Activated CD4-positive, alpha-beta memory T cell treated with anti-CD3 and anti-CD28 coated beads, Interleukin-2, amount 10 ng/mL, durations not matched to agents 7 days and 5 days (primary cell): Measurements from ENCODE around the gene ICAM2. TPM values are rescaled to one million over a fixed set of nuclear protein-coding genes. Genes with fewer than 3 reads are reported as not detected.

Experiments
- CTCF ChIA-PET: fragments of 350-600 bp; sonication (Branson Sonifier 250); formaldehyde crosslinking; loops from one replicate; lab custom pipeline; 2021; ENCODE audit warnings: antibody characterized with exemption, inconsistent platforms; lab: Charles Lee
- POLR2A ChIA-PET: fragments of 350-600 bp; sonication (Branson Sonifier 250); formaldehyde crosslinking; loops from one replicate; lab custom pipeline; 2021; ENCODE audit warnings: antibody characterized with exemption; lab: Charles Lee
- DNase-seq: peaks from one replicate; pipeline ENCODE4 v3.0.0-alpha.2; 2020
- H3K27ac Mint-ChIP-seq: one replicate; pipeline ENCODE4 v1.8.0; 2021; ENCODE audit warnings: mild to moderate bottlenecking, mixed read lengths
- H3K27me3 Mint-ChIP-seq: one replicate; pipeline ENCODE4 v1.8.0; 2021; ENCODE audit warnings: mixed read lengths
- H3K36me3 Mint-ChIP-seq: one replicate; pipeline ENCODE4 v1.8.0; 2021; ENCODE audit warnings: low read depth, mixed read lengths
- H3K4me1 Mint-ChIP-seq: one replicate; pipeline ENCODE4 v1.8.0; 2021; ENCODE audit warnings: mixed read lengths
- H3K4me3 Mint-ChIP-seq: one replicate; pipeline ENCODE4 v1.8.0; 2021; ENCODE audit warnings: mild to moderate bottlenecking, mixed read lengths
- H3K9me3 Mint-ChIP-seq: one replicate; pipeline ENCODE4 v1.8.0; 2021; ENCODE audit warnings: mixed read lengths
- total RNA-seq, 2 experiments: library from RNA; stranded (reverse); gene quantifications; one replicate each; pipeline ENCODE4 v1.2.3, GENCODE V29; 2021

Gene ICAM2
- total RNA-seq, 2 experiments from 2014 or later = 118 to 122 TPM

DNA sequence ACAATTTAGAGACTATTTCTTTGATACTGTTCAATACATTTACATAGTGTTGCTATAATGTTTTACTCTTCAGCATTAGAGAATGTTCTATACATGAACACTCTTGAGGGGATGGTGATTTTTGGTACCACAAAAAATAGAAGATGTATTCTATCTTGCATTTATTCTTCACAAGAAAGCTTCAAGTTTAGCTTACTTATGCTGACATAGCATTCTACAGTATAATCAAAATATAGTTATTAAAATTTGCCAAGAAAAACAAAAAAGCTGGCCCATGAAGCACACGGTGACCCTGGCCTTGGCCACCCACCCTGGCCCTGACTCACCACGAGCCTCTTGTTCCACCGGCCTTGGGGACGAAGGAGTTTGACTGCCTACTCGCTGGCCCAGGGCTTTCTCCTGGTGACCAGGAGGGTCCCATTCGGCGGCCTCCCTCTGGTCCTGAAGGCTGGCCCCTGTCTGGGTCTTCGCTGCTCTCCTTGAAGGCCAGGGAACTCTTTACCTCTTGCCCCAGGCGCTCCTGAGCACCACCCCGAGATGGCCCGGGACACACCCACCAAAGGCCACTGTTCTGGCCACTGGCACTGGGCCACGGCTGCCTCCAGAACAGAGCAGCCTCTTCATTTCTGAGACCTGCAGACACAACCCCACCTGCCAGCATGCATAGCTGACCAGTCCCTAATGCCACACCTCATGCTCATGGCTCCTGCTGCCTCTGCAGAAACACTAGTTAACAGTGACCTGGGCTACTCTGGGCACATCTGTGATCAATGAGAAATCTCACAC, 22.5 kb upstream of the ICAM2 start:
- H3K4me1 Mint-ChIP-seq = peaks cover 33% of the 10 kb centered on the region
- peak overlapping the region; percentile 6 for H3K27ac Mint-ChIP-seq
- no peak for DNase-seq
- H3K4me3 Mint-ChIP-seq = no peak overlapping the region
- POLR2A ChIA-PET = interaction anchor here (0.7 to 1.5 kb wide), 4 partner anchors 8 to 103 kb away, joined by 3 to 8 read pairs (median 4); partner anchors contain the start of genes ERN1 and PRR29
- H3K27me3 Mint-ChIP-seq = no peaks in the 10 kb centered on the region
- H3K9me3 Mint-ChIP-seq = no peaks in the 10 kb centered on the region
- H3K36me3 Mint-ChIP-seq = peaks cover 87% of the 10 kb centered on the region
- CTCF ChIA-PET = interaction anchor here (1.6 to 2.3 kb wide), 3 partner anchors 11 to 91 kb away, joined by 3 to 22 read pairs (median 6); no protein-coding TSS in a partner anchor

DNA sequence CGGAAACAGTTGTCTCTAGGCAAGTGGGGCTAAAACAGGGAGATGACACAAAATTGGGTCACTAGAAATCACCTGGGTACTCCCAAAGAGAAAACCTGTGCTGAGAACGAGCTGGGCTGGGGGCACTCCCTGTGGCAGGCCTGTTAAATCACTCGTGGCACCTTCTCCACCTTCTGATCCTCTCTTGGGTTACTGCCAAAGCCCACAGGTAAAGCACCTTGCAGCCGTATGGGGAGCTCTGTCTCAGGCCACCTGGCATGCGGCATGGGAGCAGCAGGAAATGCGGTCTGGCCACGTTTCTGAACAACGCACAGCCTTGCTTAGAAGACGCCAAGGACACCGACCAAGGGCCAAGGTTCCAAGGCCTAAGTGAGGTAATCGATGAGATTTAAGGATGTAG, 21.5 kb upstream of the ICAM2 start:
- POLR2A ChIA-PET = interaction anchor here (0.8 to 1.5 kb wide), 4 partner anchors 9 to 104 kb away, joined by 3 to 8 read pairs (median 4); partner anchors contain the start of genes ERN1 and PRR29
- Mint-ChIP-seq H3K36me3 (peaks cover 89% of the 10 kb centered on the region), H3K27ac (no peak overlapping the region), H3K27me3 (no peaks in the 10 kb centered on the region), H3K4me1 (peaks cover 33% of the 10 kb centered on the region), H3K9me3 (no peaks in the 10 kb centered on the region), H3K4me3 (no peak overlapping the region)
- CTCF ChIA-PET = interaction anchor here (1.5 to 2.3 kb wide), 3 partner anchors 9 to 13 kb away, joined by 3 to 22 read pairs (median 6); no protein-coding TSS in a partner anchor
- DNase-seq = no peak

DNA sequence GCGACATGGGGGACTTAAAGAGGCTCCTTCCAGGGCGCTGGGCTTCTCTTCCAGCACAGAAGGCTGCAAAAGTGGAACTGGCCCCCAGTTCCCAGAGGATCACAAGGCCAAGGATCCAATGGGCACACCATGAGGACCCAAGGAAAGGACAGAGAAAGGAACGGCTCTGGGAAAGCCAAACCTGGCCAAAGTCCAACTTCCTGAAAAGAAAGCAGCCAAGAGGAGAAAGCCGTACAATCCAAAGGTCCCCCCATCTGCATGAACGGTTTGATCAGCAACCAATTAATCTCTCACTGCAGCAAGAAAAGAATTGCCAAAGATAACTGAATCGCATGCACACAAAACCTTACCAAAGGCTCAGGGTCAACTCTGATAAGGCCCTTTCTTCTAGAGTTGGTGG, 19.8 kb upstream of the ICAM2 start:
- H3K27ac Mint-ChIP-seq = no peak overlapping the region
- POLR2A ChIA-PET = no interaction called here

GRCh38 chr17:64039106-64039400, 18.6 kb upstream of the ICAM2 start:
- Mint-ChIP-seq H3K4me3 (no peak overlapping the region), H3K4me1 (peaks cover 16% of the 10 kb centered on the region), H3K9me3 (no peaks in the 10 kb centered on the region), H3K36me3 (peaks cover 76% of the 10 kb centered on the region), H3K27ac (no peak overlapping the region), H3K27me3 (no peaks in the 10 kb centered on the region)
- DNase-seq = no peak
- ChIA-PET POLR2A (interaction anchor here (1.0 to 1.2 kb wide), 2 partner anchors 11 to 54 kb away, joined by 3 read pairs; no protein-coding TSS in a partner anchor), CTCF (interaction anchor here (2.8 kb wide), 1 partner anchor 10 kb away, joined by 9 read pairs; no protein-coding TSS in a partner anchor)

More for the DNA sequence above, 19.8 kb upstream of the ICAM2 start:
- no peaks in the 10 kb centered on the region for H3K9me3 Mint-ChIP-seq
- no peak overlapping the region for H3K4me3 Mint-ChIP-seq
- H3K36me3 Mint-ChIP-seq = peaks cover 85% of the 10 kb centered on the region
- H3K4me1 Mint-ChIP-seq = peaks cover 23% of the 10 kb centered on the region
- DNase-seq = no peak
- CTCF ChIA-PET = no interaction called here
- H3K27me3 Mint-ChIP-seq = no peaks in the 10 kb centered on the region

- H3K27me3 Mint-ChIP-seq = no peaks in the 10 kb centered on the region
- H3K9me3 Mint-ChIP-seq = no peaks in the 10 kb centered on the region
- POLR2A ChIA-PET = interaction anchor here (1.0 to 1.3 kb wide), 3 partner anchors 11 to 107 kb away, joined by 3 read pairs; no protein-coding TSS in a partner anchor
- H3K27ac Mint-ChIP-seq = no peak overlapping the region
- peaks cover 71% of the 10 kb centered on the region for H3K36me3 Mint-ChIP-seq
- H3K4me3 Mint-ChIP-seq = no peak overlapping the region
- DNase-seq = no peak
- CTCF ChIA-PET = interaction anchor here (2.8 kb wide), 1 partner anchor 10 kb away, joined by 9 read pairs; no protein-coding TSS in a partner anchor
- H3K4me1 Mint-ChIP-seq = peaks cover 15% of the 10 kb centered on the region
Observed at GRCh38 chr17:64038331-64039105, 18.1 kb upstream of the ICAM2 start.

DNA sequence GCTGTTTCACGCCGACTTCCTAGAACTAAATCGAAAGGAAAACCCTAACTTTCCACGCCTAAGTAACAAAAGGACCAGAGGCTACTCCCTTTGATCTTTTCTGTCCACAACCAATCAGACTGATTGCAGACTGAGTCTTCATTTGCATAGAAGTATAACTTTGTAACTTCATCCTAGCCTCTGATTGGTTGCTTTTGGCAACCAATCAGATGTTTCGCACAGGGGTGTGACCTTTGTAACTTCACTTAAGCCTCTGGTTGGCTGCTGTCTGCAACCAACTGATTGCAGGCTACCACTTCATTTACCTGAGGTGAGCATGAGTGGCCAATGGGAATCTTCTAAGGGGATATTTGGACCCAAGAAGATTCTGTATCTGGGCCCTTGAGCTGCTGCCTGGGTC, 17.4 kb upstream of the ICAM2 start:
- Mint-ChIP-seq H3K27me3 (no peaks in the 10 kb centered on the region), H3K9me3 (no peaks in the 10 kb centered on the region), H3K4me1 (peaks cover 12% of the 10 kb centered on the region), H3K36me3 (peaks cover 70% of the 10 kb centered on the region), H3K27ac (peak overlapping the region; percentile 34), H3K4me3 (no peak overlapping the region)
- ChIA-PET CTCF (interaction anchor here (2.8 kb wide), 1 partner anchor 9 kb away, joined by 9 read pairs; no protein-coding TSS in a partner anchor), POLR2A (interaction anchor here (1.3 kb wide), 1 partner anchor 108 kb away, joined by 3 read pairs; no protein-coding TSS in a partner anchor)
- no peak for DNase-seq

DNA sequence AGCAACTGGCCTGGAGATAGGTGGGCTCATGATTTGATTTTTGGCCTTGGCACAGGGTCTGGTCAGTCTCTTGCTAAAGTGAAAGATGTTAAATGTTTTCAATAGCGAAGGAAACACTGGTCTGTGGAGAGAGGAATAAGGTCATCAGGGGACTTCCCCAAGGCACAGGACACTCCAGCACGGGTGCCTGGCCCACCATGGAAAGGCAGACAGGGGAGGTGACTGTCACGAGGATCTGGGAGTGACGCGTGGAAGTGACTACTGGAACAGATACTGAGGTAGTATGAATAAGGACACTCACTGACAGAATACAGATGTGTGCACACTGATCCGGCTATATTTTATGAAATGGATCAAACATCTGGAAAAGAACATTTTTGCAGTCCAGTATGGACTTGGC, 16.7 kb upstream of the ICAM2 start:
- CTCF ChIA-PET = interaction anchor here (2.8 kb wide), 1 partner anchor 8 kb away, joined by 9 read pairs; no protein-coding TSS in a partner anchor
- peak overlapping the region; percentile 6 for H3K27ac Mint-ChIP-seq
- peaks cover 67% of the 10 kb centered on the region for H3K36me3 Mint-ChIP-seq
- H3K4me3 Mint-ChIP-seq = no peak overlapping the region
- POLR2A ChIA-PET = no interaction called here
- no peak for DNase-seq
- H3K4me1 Mint-ChIP-seq = peaks cover 9% of the 10 kb centered on the region
- no peaks in the 10 kb centered on the region for H3K27me3 Mint-ChIP-seq
- H3K9me3 Mint-ChIP-seq = no peaks in the 10 kb centered on the region

DNA sequence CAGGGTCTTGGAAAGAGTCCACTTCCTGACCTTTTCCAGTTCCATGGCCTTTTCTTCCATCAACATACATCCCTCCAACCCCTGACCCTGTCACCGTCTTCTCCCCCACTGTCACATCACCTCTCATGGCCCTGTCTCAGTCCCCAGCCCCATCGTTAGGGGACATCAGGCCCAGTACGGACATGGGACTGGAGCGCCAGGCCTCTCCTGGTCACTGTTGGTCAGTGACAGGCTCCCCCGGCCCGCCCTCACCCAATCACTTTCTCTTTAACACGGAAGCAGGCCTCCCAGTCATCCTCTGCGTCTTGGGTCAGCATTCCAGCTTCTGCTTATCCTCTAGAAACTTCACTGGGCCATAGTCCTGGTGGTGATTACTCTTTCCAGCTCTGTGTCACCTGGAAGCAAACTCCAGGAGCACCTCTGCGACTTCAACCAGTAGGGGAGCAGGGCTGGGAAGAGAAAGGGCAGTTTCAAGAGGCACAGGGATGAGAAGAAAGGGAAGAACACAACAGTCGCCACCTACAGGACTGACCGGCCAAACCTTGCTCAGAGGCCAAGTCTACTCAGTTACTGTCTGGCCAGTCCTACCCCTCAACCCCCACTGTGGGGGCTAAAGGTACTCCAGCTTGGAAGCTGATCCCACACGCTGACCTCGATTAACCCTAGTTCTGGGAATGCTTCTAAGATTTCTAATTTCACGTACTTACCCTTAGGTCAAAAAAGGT, 15.9 kb upstream of the ICAM2 start:
- no peak overlapping the region for H3K4me3 Mint-ChIP-seq
- H3K27ac Mint-ChIP-seq = peak overlapping the region; percentile 6
- DNase-seq = no peak
- H3K4me1 Mint-ChIP-seq = peaks cover 4% of the 10 kb centered on the region
- no peaks in the 10 kb centered on the region for H3K27me3 Mint-ChIP-seq
- POLR2A ChIA-PET = interaction anchor here (1.5 kb wide), 1 partner anchor 15 kb away, joined by 6 read pairs; no protein-coding TSS in a partner anchor
- CTCF ChIA-PET = interaction anchor here (2.8 kb wide), 1 partner anchor 8 kb away, joined by 9 read pairs; no protein-coding TSS in a partner anchor
- H3K36me3 Mint-ChIP-seq = peaks cover 59% of the 10 kb centered on the region
- H3K9me3 Mint-ChIP-seq = no peaks in the 10 kb centered on the region

DNA sequence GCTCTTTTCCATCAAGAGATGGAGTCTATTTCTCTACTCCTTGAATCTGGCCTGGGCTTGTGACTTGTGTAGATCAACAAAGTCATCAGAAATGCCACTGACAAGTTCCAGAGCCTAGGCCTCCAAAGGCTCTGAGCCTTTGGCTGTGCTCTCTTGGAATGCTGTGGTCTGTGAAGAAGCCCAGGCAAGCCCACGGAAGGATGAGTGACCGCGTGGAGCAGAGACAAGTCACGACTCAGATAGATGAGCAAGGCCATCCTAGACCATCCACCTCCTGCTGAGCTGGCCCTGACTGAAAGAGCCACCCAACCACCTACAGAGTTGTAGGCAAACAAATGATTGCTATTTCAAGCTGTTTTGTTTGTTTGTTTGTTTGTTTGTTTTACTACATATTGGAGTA, 11.6 kb upstream of the ICAM2 start:
- no peaks in the 10 kb centered on the region for H3K9me3 Mint-ChIP-seq
- DNase-seq = no peak
- peaks cover 19% of the 10 kb centered on the region for H3K36me3 Mint-ChIP-seq
- H3K27ac Mint-ChIP-seq = no peak overlapping the region
- H3K4me1 Mint-ChIP-seq = peaks cover 22% of the 10 kb centered on the region
- H3K4me3 Mint-ChIP-seq = no peak overlapping the region
- POLR2A ChIA-PET = interaction anchor here (0.7 to 5.5 kb wide), 2 partner anchors 77 to 98 kb away, joined by 4 to 43 read pairs; partner anchors contain the start of gene ERN1
- no peaks in the 10 kb centered on the region for H3K27me3 Mint-ChIP-seq
- CTCF ChIA-PET = interaction anchor here (1.9 to 10.1 kb wide), 3 partner anchors 10 to 97 kb away, joined by 4 to 510 read pairs (median 6); partner anchors contain the start of gene ERN1

DNA sequence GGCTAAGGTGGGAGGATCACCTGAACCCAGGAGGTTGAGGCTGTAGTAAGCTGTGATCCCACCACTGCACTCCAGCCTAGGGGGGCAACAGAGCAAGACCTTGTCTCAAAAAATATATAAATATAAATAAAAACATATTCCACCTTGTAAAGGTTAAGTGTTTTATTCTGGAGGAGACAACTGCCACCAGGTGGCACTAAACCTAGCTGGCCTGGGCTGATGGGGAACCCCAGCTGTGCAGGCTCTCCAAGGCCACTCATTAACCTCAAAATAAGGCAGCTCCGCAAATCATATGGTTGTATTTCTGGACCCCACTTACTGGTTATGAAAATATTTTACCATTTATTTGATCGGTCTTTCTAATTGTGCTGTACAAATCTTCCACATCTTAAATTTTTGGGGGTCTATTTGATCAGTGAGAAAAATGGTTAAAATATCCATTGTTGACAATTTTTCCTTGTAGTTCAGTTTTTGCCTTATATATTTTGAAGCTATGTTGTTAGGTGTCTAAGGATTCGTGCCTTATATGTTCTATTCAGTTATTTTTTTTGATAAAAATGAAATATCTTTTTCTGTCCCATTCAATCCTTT, 8.5 kb upstream of the ICAM2 start:
- Mint-ChIP-seq H3K27ac (no peak overlapping the region), H3K36me3 (peaks cover 3% of the 10 kb centered on the region), H3K9me3 (no peaks in the 10 kb centered on the region), H3K4me1 (peaks cover 47% of the 10 kb centered on the region), H3K4me3 (no peak overlapping the region), H3K27me3 (no peaks in the 10 kb centered on the region)
- peak; percentile 80 for DNase-seq
- CTCF ChIA-PET = interaction anchor here (0.6 to 10.1 kb wide), 49 partner anchors 9 to 253 kb away, joined by 3 to 510 read pairs (median 6); partner anchors contain the start of genes CSHL1, ERN1, GH1 and ICAM2
- POLR2A ChIA-PET = interaction anchor here (0.7 to 5.5 kb wide), 11 partner anchors 9 to 116 kb away, joined by 3 to 43 read pairs (median 8); partner anchors contain the start of genes CD79B, ERN1, ICAM2 and PRR29

DNA sequence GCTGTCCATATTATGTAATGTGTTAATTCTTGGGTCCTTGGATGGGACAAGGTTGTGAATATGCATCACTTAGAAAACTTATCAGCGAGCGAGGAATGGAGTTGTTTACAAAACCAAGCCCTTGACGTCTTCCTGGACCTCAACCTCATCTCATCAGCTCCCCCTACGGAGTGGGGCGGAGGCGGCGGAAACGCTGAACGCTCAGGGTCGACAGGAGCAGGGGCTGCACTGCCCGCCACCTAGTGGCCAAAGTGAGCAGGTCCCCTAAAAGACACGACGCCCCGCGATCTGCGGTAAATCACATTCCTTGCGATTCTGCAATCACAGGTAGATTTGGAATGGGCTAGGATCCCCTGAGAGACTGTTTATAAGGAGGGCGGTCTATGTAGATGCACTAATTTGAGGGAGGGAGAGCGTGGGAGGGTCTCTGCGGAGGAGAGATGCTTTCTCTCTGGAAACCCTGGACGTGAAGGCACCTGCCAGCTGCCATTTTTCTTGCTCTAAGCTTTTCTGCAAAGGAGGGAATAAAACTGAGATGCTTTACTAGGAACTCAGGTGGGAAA, 5.4 kb upstream of the ICAM2 start:
- peaks cover 75% of the 10 kb centered on the region for H3K4me1 Mint-ChIP-seq
- H3K4me3 Mint-ChIP-seq = peak overlapping the region; percentile 73
- H3K27me3 Mint-ChIP-seq = no peaks in the 10 kb centered on the region
- H3K27ac Mint-ChIP-seq = peak overlapping the region; percentile 99
- ChIA-PET CTCF (interaction anchor here (0.6 to 10.1 kb wide), 34 partner anchors 7 to 256 kb away, joined by 3 to 510 read pairs (median 6); partner anchors contain the start of genes CD79B, CSHL1, ERN1 and GH1), POLR2A (interaction anchor here (0.6 to 4.3 kb wide), 22 partner anchors 9 to 122 kb away, joined by 3 to 57 read pairs (median 10); partner anchors contain the start of genes CD79B, ERN1, GH1 and PRR29)
- no peaks in the 10 kb centered on the region for H3K9me3 Mint-ChIP-seq
- peaks cover 2% of the 10 kb centered on the region for H3K36me3 Mint-ChIP-seq
- peak; percentile 95 for DNase-seq
